Left lung (tissue), 10 donors: ENCODE measurements around the gene RNF25. TPM values are rescaled to one million over a fixed set of nuclear protein-coding genes. Genes with fewer than 3 reads are reported as not detected.
"Not testable (repeated sequence)": the region's sequence is repeated elsewhere in the genome, so short reads cannot be mapped to it uniquely, and the experiment has no call there.

Experiments used
- ATAC-seq: fragments of 200-7000 bp; cut with Tn5 transposase; one replicate; pipeline ENCODE4 v1.9.1; 2020; ENCODE audit warnings: moderate library complexity
- DNase-seq, 4 donors: peaks; one replicate each; pipeline ENCODE4 v3.0.0-alpha.2; 2013 to 2020
- H3K27ac ChIP-seq, 2 donors: fragments of 200-600 bp; sonication (generic) in 1 of 2; one replicate each; pipeline versions ENCODE4 v1.5.0 to v1.8.0; 2020 to 2021
- H3K27me3 ChIP-seq, 2 donors: fragments of 200-600 bp; sonication (generic) in 1 of 2; one replicate each; pipeline versions ENCODE4 v1.5.0 to v1.8.0; 2020 to 2021
- H3K36me3 ChIP-seq, 2 donors: fragments of 200-600 bp; sonication (generic) in 1 of 2; one replicate each; pipeline versions ENCODE4 v1.5.0 to v1.8.0; 2020 to 2021
- H3K4me1 ChIP-seq, 2 donors: fragments of 200-600 bp; one replicate each; pipeline ENCODE4 v1.8.0; 2021
- H3K4me3 ChIP-seq, 2 donors: fragments of 200-600 bp; sonication (generic) in 1 of 2; one replicate each; pipeline versions ENCODE4 v1.5.0 to v1.8.0; 2020 to 2021; ENCODE audit warnings: mild to moderate bottlenecking in 1 of 2
- H3K9me3 ChIP-seq, 2 donors: fragments of 200-600 bp; sonication (generic) in 1 of 2; one replicate each; pipeline versions ENCODE4 v1.5.0 to v1.8.0; 2020 to 2021
- CTCF ChIP-seq, 2 donors: fragments of 200-600 bp; sonication (generic) in 1 of 2; IDR thresholded peaks; one replicate each; pipeline versions ENCODE4 v1.5.0 to v1.8.0; 2021; ENCODE audit warnings: antibody characterized with exemption in 2 of 2
- intact Hi-C, 2 donors: fragments of 100-400 bp; cut with DNase I; formaldehyde crosslinking; loops; one replicate each; pipeline versions ENCODE4 v1.11.2 to v1.14.2; 2022
- polyA plus RNA-seq, 6 donors: library from polyadenylated mRNA; unstranded; fragments of 120-200 nt; gene quantifications; one replicate each; pipeline ENCODE4 v1.2.1, GENCODE V29; 2013; ENCODE audit not compliant: insufficient read length in 6 of 6
- total RNA-seq, 2 donors: library from RNA; stranded (reverse); fragmentation: NEBNext Ultra II Directional; extraction: Animal tissue kit (Norgen Biotek cat#: 25700); gene quantifications; one replicate each; pipeline ENCODE4 v1.2.1, GENCODE V29; 2021
- donor health status: DM: no; HTN: yes; CAD: no.
- donor health status: DM: no; HTN: no; CAD: no.

Gene RNF25
- total and polyA plus RNA-seq, 8 donors = 15.5 to 40.8 (median 37.8) TPM

GRCh38 chr2:218687400-218688060, 15.7 kb upstream of the RNF25 start:
- intact Hi-C loops, H3K4me1 ChIP-seq, H3K27me3 ChIP-seq, H3K4me3 ChIP-seq, H3K9me3 ChIP-seq, H3K27ac ChIP-seq: not testable (repeated sequence)
- DNase-seq = peak in 3 of 4 donors; percentile 31 to 66 (median 39)
- H3K36me3 ChIP-seq = peaks cover 0 to 31% of the 10 kb centered on the region in 2 donors
- TF ChIP-seq CTCF (IDR thresholded peaks at IDR 0.05) = peak; percentile 61 to 76
- ATAC-seq = peak; percentile 97

DNA sequence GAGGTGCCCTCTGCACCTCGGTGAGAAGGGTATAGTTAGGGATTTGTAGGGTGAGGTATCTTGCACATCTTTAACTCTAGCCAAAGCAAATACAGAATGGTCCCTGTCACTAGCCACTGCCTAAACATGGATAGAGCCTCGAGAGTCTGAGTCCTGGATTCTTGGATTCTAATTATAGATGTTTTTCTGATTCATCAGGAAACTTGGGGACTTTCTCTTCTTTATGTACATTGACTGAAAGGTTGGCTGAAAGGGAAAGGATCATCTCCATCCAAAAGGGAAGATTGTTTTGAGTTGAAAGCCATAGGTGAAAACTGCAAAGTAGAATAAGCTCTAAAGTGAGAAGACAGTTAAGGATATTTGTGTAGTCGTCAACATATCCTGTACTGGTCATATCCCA, 8.3 kb upstream of the RNF25 start:
- no peak overlapping the region for H3K27ac ChIP-seq
- H3K36me3 ChIP-seq = peaks cover 0 to 40% of the 10 kb centered on the region in 2 donors
- no peaks in the 10 kb centered on the region for H3K27me3 ChIP-seq
- no peak for TF ChIP-seq CTCF (IDR thresholded peaks at IDR 0.05)
- no peaks in the 10 kb centered on the region for H3K9me3 ChIP-seq
- ATAC-seq (no peak), DNase-seq (no peak)
- intact Hi-C loops = no loop called here
- H3K4me1 ChIP-seq = peaks cover 0 to 6% of the 10 kb centered on the region in 2 donors
- H3K4me3 ChIP-seq = no peak overlapping the region

GRCh38 chr2:218679119-218679518, 7.3 kb upstream of the RNF25 start:
- intact Hi-C loops = no loop called here
- Histone ChIP-seq H3K4me3 (no peak overlapping the region), H3K9me3 (no peaks in the 10 kb centered on the region), H3K36me3 (peaks cover 0 to 39% of the 10 kb centered on the region in 2 donors), H3K27ac (peak overlapping the region in 1 of 2 donors; percentile 35), H3K27me3 (no peaks in the 10 kb centered on the region), H3K4me1 (peaks cover 0 to 6% of the 10 kb centered on the region in 2 donors)
- no peak for TF ChIP-seq CTCF (IDR thresholded peaks at IDR 0.05)
- DNase-seq (peak in 1 of 4 donors; percentile 41), ATAC-seq (peak; percentile 63)

GRCh38 chr2:218671097-218671653, 627 bp downstream of the RNF25 start:
- Histone ChIP-seq H3K27me3 (no peaks in the 10 kb centered on the region), H3K27ac (peak overlapping the region; percentile 46 to 70), H3K9me3 (no peaks in the 10 kb centered on the region), H3K4me1 (peaks cover 12 to 18% of the 10 kb centered on the region in 2 donors), H3K36me3 (peaks cover 0 to 34% of the 10 kb centered on the region in 2 donors), H3K4me3 (peak overlapping the region; percentile 77 to 94)
- DNase-seq = no peak
- TF ChIP-seq CTCF (IDR thresholded peaks at IDR 0.05) = no peak
- intact Hi-C loops = no loop called here
- ATAC-seq = no peak

DNA sequence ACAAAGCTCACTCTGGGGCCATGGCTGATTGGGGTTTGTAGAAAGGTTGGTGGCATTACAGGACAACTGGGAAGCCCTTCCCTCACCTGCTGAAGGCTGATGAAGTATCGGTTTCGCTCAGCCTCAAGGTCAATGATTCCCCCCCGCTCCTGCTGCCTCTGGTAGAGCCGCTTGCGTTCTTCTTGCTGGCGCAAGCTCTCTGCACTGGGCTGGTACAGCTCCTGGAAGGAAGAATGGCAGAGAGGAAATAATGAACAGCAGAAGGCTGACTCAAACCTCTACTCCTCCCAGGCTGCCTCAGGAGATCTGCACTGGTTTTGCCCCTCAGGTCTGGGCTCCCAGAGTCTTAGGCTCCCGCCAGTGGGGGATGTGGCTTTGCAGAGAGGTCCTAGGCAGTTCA, 7.1 kb downstream of the RNF25 start:
- no peak overlapping the region for H3K4me3 ChIP-seq
- no peak for TF ChIP-seq CTCF (IDR thresholded peaks at IDR 0.05)
- intact Hi-C loops = no loop called here

More for the DNA sequence above, 7.1 kb downstream of the RNF25 start:
- Histone ChIP-seq H3K36me3 (peaks cover 7 to 76% of the 10 kb centered on the region in 2 donors), H3K4me1 (peaks cover 6 to 9% of the 10 kb centered on the region in 2 donors), H3K9me3 (no peaks in the 10 kb centered on the region), H3K27me3 (no peaks in the 10 kb centered on the region), H3K27ac (no peak overlapping the region)
- ATAC-seq (no peak), DNase-seq (no peak)
